GM12878 (cell line): ENCODE data around the gene VEGFB. TPM values are rescaled to one million over a fixed set of nuclear protein-coding genes. Genes with fewer than 3 reads are reported as not detected.

Experiments used
- ATAC-seq: fragments of 200-7000 bp; cut with Tn5 transposase; 3 replicates; pipeline ENCODE4 v1.9.1; 2020; ENCODE audit warnings: mild to moderate bottlenecking, moderate library complexity
- BruUV-seq: library from RNA; stranded (reverse); fragments of 400-500 nt; replicated peaks from 2 replicates; lab custom pipeline; 2021; lab: Mats Ljungman, UMichigan
- CTCF ChIA-PET: fragments of 300-600 bp; sonication (Branson Sonifier 250); formaldehyde crosslinking; extraction: SDS; loops from one replicate; lab custom pipeline; 2021; ENCODE audit warnings: inconsistent platforms; lab: Yijun Ruan, JAX
- POLR2A ChIA-PET: fragments of 350-600 bp; formaldehyde crosslinking; extraction: SDS; loops from one replicate; lab custom pipeline; 2021; ENCODE audit warnings: inconsistent platforms; lab: Charles Lee
- RAD21 ChIA-PET: fragments of 300-600 bp; sonication (Branson Sonifier 250); formaldehyde crosslinking; loops from one replicate; lab custom pipeline; 2023; ENCODE audit warnings: antibody characterized with exemption; ENCODE audit not compliant: unreplicated experiment; lab: Charles Lee
- SMC1A ChIA-PET: fragments of 300-600 bp; sonication (Branson Sonifier 250); formaldehyde crosslinking; loops from one replicate; lab custom pipeline; 2023; ENCODE audit not compliant: unreplicated experiment, uncharacterized antibody; lab: Charles Lee
- DNase-seq: peaks from one replicate; pipeline ENCODE4 v3.0.0-alpha.2; 2011; ENCODE audit warnings: low read depth, low spot score
- FAIRE-seq: peaks from 3 replicates; lab custom pipeline; 2011; peaks lifted over from hg19 to GRCh38; lab: Jason Lieb, UNC
- H2AFZ ChIP-seq: 2 replicates; pipeline ENCODE4 v1.6.0; 2011; ENCODE audit warnings: low read depth, low read length, control low read depth; ENCODE audit not compliant: control insufficient read depth
- H3K27ac ChIP-seq: 2 replicates; pipeline ENCODE4 v1.5.1; 2011; ENCODE audit warnings: control low read depth; ENCODE audit not compliant: control insufficient read depth, insufficient read depth
- H3K27me3 ChIP-seq, 2 experiments: replicated peaks in 1 of 2; 2 replicates each; pipeline versions ENCODE4 v1.6.0 to v1.6.1; 2011; ENCODE audit warnings: low read length in 1 of 2; ENCODE audit not compliant: control insufficient read depth in 2 of 2, insufficient read depth in 2 of 2
- H3K36me3 ChIP-seq, 2 experiments: 2 replicates each; pipeline ENCODE4 v1.5.1; 2011; ENCODE audit warnings: low read length in 1 of 2; ENCODE audit not compliant: control insufficient read depth in 2 of 2, insufficient read depth in 2 of 2
- H3K4me1 ChIP-seq: 2 replicates; pipeline ENCODE4 v1.6.1; 2011; ENCODE audit warnings: mild to moderate bottlenecking, low read length, moderate library complexity, mixed read lengths; ENCODE audit not compliant: control insufficient read depth, insufficient read depth
- H3K4me2 ChIP-seq: 2 replicates; pipeline ENCODE4 v1.6.0; 2011; ENCODE audit warnings: control low read depth; ENCODE audit not compliant: control insufficient read depth, insufficient read depth
- H3K4me3 ChIP-seq: fragments of 200-600 bp; sonication (generic); 2 replicates; pipeline ENCODE4 v1.5.1; 2016
- H3K79me2 ChIP-seq: 2 replicates; pipeline ENCODE4 v1.6.0; 2011; ENCODE audit warnings: low read length; ENCODE audit not compliant: control insufficient read depth, insufficient read depth
- H3K9ac ChIP-seq: 2 replicates; pipeline ENCODE4 v1.8.0; 2011; ENCODE audit warnings: low read length, control low read depth, mixed read lengths; ENCODE audit not compliant: control insufficient read depth, insufficient read depth
- H3K9me3 ChIP-seq: replicated peaks from 3 replicates; pipeline ENCODE4 v1.5.1; 2011; ENCODE audit warnings: mild to moderate bottlenecking, low read length; ENCODE audit not compliant: control insufficient read depth, insufficient read depth
- H4K20me1 ChIP-seq: 2 replicates; pipeline ENCODE4 v1.6.0; 2011; ENCODE audit not compliant: control insufficient read depth, insufficient read depth
- CUX1 ChIP-seq: IDR thresholded peaks from 2 replicates; pipeline ENCODE4 v1.6.1; 2012; ENCODE audit warnings: improper control_type of control experiment, low read depth, low read length; ENCODE audit not compliant: insufficient replicate concordance
- POLR2AphosphoS5 ChIP-seq: IDR thresholded peaks from 2 replicates; pipeline ENCODE4 v1.6.1; 2011; ENCODE audit warnings: mild to moderate bottlenecking, low read length, inconsistent platforms
- SMC3 ChIP-seq: IDR thresholded peaks from 2 replicates; pipeline ENCODE4 v1.6.1; 2011; ENCODE audit warnings: low read length, improper control_type of control experiment, borderline replicate concordance
- ZNF217 ChIP-seq: fragments of 450-650 bp; IDR thresholded peaks from 2 replicates; pipeline ENCODE4 v1.6.1; 2017; ENCODE audit warnings: antibody characterized with exemption, mild to moderate bottlenecking
- ZNF274 ChIP-seq: IDR thresholded peaks from one replicate; pipeline ENCODE4 v1.8.0; 2011; ENCODE audit not compliant: insufficient read length, insufficient read depth
- ZZZ3 ChIP-seq: IDR thresholded peaks from 2 replicates; pipeline ENCODE4 v1.6.1; 2011; ENCODE audit warnings: low read depth; ENCODE audit not compliant: control insufficient read depth, insufficient read length
- WGBS: methylation state at CpG from one replicate; pipeline ENCODE4 v1.1.6; 2016; ENCODE audit warnings: low lambda C conversion rate; ENCODE audit not compliant: insufficient replicate concordance, insufficient coverage; ENCODE audit errors: missing lambda C conversion rate; 5-methylcytosine and 5-hydroxymethylcytosine counted together
- in situ Hi-C: fragments of 300-500 bp; cut with MboI; formaldehyde crosslinking; loops from 9 replicates; pipeline ENCODE4 v1.14.3; 2018; ENCODE audit warnings: mixed read lengths
- intact Hi-C: fragments of 100-400 bp; cut with micrococcal nuclease; formaldehyde crosslinking; loops from one replicate; pipeline ENCODE4 v1.14.2; 2022; ENCODE audit not compliant: unreplicated experiment
- polyA plus RNA-seq, 11 experiments: library from polyadenylated mRNA; depleted of rRNA in 4 of 11; unstranded in 6 of 11; stranded (reverse) in 5 of 11; fragments of >200 nt; fragmentation: Nextera tagmentation in 4 of 11; fragmentation: Illumina TruSeq in 1 of 11; extraction: Ambion mirVana in 4 of 11; extraction: Trizol in 1 of 11; gene quantifications; 1 replicate in 1 of 11; 2 replicates in 10 of 11; pipeline versions ENCODE4 v1.2.1 to v1.2.3, GENCODE V29; 2011 to 2016; ENCODE audit warnings: inconsistent platforms in 2 of 11, missing spikeins in 2 of 11, low read depth in 1 of 11
- total RNA-seq, 4 experiments: library from RNA; depleted of rRNA in 3 of 4; stranded (reverse); fragments of >200 nt in 3 of 4; fragmentation: Illumina TruSeq in 1 of 4; extraction: Trizol in 1 of 4; gene quantifications; 2 replicates each; pipeline versions ENCODE4 v1.2.1 to v1.2.3, GENCODE V29; 2013 to 2021
- TF ChIP-seq, protein P1 (sequence below): fragments of 450-650 bp; IDR thresholded peaks from 2 replicates; pipeline ENCODE4 v1.6.1; 2016; ENCODE audit warnings: mild to moderate bottlenecking
- TF ChIP-seq, protein P2 (sequence below): fragments of 450-650 bp; formaldehyde crosslinking; IDR thresholded peaks from 2 replicates; pipeline ENCODE4 v1.4.0; 2020; ENCODE audit warnings: mild to moderate bottlenecking, moderate library complexity

Gene VEGFB
- total and polyA plus RNA-seq, 10 of the 15 experiments (the other 5 are each of a cell fraction or from before 2014, with no cell fraction given) = 7.0 to 75.8 (median 20.3) TPM

GRCh38 chr11:64265176-64266160, 31.1 kb downstream of the VEGFB start:
- H3K4me1 ChIP-seq = peaks cover 9% of the 10 kb centered on the region
- intact Hi-C loops (no loop called here), in situ Hi-C loops (no loop called here)
- FAIRE-seq (no peak), DNase-seq (no peak), ATAC-seq (no peak)
- H3K9me3 ChIP-seq = no peaks in the 10 kb centered on the region
- no TSS peak for BruUV-seq
- no peaks in the 10 kb centered on the region; a peak in 2 of 4 replicates for H3K36me3 ChIP-seq
- H3K27me3 ChIP-seq = no peaks in the 10 kb centered on the region
- no peaks in the 10 kb centered on the region for H4K20me1 ChIP-seq
- ChIA-PET CTCF (interaction anchor here (1.5 kb wide), 1 partner anchor 57 kb away, joined by 4 read pairs; no protein-coding TSS in a partner anchor), SMC1A (no interaction called here), RAD21 (no interaction called here), POLR2A (interaction anchor here (1.1 kb wide), 1 partner anchor 21 kb away, joined by 3 read pairs; no protein-coding TSS in a partner anchor)
- peaks cover 9% of the 10 kb centered on the region for H3K79me2 ChIP-seq
- H2AFZ ChIP-seq = no peak overlapping the region
- H3K4me2 ChIP-seq = no peak overlapping the region
- 86% methylated on average over 32 of the region's 35 CpGs for WGBS
- no peak overlapping the region for H3K27ac ChIP-seq
- H3K4me3 ChIP-seq = no peak overlapping the region
- H3K9ac ChIP-seq = no peak overlapping the region
- TF ChIP-seq ZZZ3 (no peak), SMC3 (no peak), CUX1 (no peak), ZNF217 (no peak), POLR2AphosphoS5 (no peak), ZNF274 (no peak)
- TF ChIP-seq, protein P1, sequence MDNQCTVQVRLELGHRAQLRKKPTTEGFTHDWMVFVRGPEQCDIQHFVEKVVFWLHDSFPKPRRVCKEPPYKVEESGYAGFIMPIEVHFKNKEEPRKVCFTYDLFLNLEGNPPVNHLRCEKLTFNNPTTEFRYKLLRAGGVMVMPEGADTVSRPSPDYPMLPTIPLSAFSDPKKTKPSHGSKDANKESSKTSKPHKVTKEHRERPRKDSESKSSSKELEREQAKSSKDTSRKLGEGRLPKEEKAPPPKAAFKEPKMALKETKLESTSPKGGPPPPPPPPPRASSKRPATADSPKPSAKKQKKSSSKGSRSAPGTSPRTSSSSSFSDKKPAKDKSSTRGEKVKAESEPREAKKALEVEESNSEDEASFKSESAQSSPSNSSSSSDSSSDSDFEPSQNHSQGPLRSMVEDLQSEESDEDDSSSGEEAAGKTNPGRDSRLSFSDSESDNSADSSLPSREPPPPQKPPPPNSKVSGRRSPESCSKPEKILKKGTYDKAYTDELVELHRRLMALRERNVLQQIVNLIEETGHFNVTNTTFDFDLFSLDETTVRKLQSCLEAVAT = no peak
- TF ChIP-seq, protein P2, sequence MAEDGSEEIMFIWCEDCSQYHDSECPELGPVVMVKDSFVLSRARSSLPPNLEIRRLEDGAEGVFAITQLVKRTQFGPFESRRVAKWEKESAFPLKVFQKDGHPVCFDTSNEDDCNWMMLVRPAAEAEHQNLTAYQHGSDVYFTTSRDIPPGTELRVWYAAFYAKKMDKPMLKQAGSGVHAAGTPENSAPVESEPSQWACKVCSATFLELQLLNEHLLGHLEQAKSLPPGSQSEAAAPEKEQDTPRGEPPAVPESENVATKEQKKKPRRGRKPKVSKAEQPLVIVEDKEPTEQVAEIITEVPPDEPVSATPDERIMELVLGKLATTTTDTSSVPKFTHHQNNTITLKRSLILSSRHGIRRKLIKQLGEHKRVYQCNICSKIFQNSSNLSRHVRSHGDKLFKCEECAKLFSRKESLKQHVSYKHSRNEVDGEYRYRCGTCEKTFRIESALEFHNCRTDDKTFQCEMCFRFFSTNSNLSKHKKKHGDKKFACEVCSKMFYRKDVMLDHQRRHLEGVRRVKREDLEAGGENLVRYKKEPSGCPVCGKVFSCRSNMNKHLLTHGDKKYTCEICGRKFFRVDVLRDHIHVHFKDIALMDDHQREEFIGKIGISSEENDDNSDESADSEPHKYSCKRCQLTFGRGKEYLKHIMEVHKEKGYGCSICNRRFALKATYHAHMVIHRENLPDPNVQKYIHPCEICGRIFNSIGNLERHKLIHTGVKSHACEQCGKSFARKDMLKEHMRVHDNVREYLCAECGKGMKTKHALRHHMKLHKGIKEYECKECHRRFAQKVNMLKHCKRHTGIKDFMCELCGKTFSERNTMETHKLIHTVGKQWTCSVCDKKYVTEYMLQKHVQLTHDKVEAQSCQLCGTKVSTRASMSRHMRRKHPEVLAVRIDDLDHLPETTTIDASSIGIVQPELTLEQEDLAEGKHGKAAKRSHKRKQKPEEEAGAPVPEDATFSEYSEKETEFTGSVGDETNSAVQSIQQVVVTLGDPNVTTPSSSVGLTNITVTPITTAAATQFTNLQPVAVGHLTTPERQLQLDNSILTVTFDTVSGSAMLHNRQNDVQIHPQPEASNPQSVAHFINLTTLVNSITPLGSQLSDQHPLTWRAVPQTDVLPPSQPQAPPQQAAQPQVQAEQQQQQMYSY (CRISPR knock-in tag) = no peak
